GM12891 (cell line): ENCODE results near the gene RPS21.

Source experiments
- DNase-seq: peaks from one replicate; pipeline ENCODE4 v3.0.0; 2011; ENCODE audit warnings: low spot score; ENCODE audit not compliant: insufficient read length
- FAIRE-seq: peaks from 2 replicates; lab custom pipeline; 2011; peaks lifted over from hg19 to GRCh38; lab: Jason Lieb, UNC
- PAX5 ChIP-seq: IDR thresholded peaks from 2 replicates; pipeline ENCODE4 v1.6.1; 2011; ENCODE audit warnings: low read length, moderate library complexity, mild to moderate bottlenecking; ENCODE audit not compliant: insufficient read depth, severe bottlenecking
- POLR2A ChIP-seq: IDR thresholded peaks from 2 replicates; pipeline ENCODE4 v1.6.1; 2011; ENCODE audit warnings: low read depth, low read length, control low read depth
- POLR2AphosphoS5 ChIP-seq: IDR thresholded peaks from 2 replicates; pipeline ENCODE4 v1.6.1; 2011; ENCODE audit warnings: low read depth, low read length, control low read depth
- POU2F2 ChIP-seq: IDR thresholded peaks from 2 replicates; pipeline ENCODE4 v1.6.1; 2011; ENCODE audit warnings: low read depth, mild to moderate bottlenecking, control low read depth, low read length, moderate library complexity
- SPI1 ChIP-seq: IDR thresholded peaks from 2 replicates; pipeline ENCODE4 v1.6.1; 2011; ENCODE audit warnings: low read depth, low read length, control low read depth
- TAF1 ChIP-seq: IDR thresholded peaks from 2 replicates; pipeline ENCODE4 v1.6.1; 2011; ENCODE audit warnings: low read depth, low read length, control low read depth

The RPS21 gene

DNA sequence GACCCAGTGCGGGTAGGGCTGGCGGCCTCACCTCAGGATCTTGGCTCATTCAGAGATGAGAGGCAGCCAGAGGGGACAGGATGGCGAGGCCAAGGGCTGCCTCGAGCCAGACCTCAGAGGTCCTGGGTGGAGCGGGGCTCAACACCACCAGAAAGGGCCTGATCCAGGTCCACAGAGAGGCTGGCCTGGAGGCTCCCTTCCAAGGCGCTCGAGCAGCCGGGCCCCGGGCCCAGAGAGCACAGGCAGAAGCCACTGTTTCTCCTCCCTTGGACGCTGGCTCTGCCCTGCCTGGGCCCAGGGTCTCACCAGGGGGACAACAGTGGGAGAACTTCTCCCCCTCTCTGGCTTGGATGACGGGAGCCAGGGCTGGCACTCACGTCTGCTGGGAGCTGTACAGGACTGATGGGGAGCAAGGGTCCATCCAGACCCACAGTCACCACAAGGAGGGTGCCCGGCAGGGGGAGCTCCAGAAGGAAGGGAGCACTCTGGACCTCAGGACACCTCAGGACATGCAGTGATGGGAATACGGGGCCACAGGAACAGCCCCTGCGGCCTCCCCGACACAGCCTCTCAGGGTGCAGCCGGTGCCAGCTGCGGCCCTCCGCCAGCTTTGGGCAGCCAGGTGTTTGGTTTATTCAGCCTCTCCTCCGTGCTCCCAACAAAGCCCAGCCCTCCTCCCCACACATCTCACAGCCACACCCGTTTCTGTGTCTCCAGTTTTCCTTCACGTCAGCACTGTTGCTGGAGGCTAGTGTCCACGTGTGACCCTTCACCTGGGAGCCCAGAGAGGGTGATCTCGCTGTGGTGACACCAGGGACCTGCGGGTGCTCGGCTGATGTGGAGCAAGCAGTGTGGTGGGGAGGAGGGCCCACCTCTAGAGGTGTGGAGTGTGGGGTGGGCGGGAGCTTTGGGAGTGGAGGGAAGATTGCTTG lies 8.7 kb downstream of the RPS21 start:
- FAIRE-seq (no peak), DNase-seq (no peak)
- no peak for TF ChIP-seq SPI1
- TF ChIP-seq TAF1: no peak
- no peak for TF ChIP-seq PAX5
- no peak for TF ChIP-seq POLR2A
- no peak for TF ChIP-seq POU2F2
- no peak for TF ChIP-seq POLR2AphosphoS5

DNA sequence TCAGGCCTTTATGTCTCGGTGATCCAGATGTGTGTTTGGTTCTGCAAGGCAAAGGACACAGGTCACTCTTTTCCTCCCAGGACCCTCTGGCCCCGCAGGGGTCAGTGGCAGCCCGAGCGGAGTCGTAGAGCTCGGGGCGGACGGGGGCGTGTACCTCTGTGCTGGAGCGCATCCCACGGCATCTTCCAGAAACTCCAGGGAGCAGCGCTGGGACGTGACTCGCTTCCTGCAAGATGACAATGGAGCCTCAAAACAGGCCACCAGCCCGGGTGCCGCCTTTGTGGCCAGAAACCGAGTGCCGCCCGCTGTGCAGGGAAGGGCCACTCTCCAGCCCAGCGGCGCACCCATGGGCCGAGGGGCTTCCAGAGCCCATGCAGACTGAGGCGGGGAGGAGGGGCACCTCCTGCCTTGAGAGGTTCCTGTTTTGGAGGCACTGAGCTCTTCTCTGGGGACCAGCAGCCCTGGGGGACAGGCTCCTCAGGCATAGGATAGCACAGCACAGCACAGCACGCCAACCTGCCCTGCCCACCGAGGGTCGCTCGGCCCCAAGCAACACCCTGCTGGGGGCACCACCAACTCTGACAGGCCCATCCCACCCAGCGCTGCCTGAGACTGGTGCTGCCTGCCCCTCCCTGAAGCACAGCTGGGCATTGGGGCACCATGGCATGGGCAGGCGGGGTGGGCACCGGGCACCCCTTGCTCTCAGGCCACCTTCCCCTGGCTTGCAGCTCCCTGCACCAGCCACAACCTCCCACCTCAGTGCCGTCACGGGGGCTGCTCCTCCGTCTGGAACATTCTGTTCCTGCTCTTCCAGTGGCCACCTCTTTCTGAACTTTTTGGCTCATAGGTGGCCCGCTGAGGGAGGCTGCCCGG lies 9.7 kb downstream of the RPS21 start:
- no peak for DNase-seq

GRCh38 chr20:62398120-62398821 lies 11.4 kb downstream of the RPS21 start:
- DNase-seq: no peak
- no peak for FAIRE-seq
- TF ChIP-seq POLR2AphosphoS5: no peak
- no peak for TF ChIP-seq POU2F2
- no peak for TF ChIP-seq TAF1
- no peak for TF ChIP-seq POLR2A
- TF ChIP-seq SPI1: no peak
- TF ChIP-seq PAX5: no peak

More for the DNA sequence above, 9.7 kb downstream of the RPS21 start:
- TF ChIP-seq SPI1 (no peak), PAX5 (no peak), TAF1 (no peak), POLR2A (no peak), POU2F2 (no peak), POLR2AphosphoS5 (no peak)
- no peak for FAIRE-seq

DNA sequence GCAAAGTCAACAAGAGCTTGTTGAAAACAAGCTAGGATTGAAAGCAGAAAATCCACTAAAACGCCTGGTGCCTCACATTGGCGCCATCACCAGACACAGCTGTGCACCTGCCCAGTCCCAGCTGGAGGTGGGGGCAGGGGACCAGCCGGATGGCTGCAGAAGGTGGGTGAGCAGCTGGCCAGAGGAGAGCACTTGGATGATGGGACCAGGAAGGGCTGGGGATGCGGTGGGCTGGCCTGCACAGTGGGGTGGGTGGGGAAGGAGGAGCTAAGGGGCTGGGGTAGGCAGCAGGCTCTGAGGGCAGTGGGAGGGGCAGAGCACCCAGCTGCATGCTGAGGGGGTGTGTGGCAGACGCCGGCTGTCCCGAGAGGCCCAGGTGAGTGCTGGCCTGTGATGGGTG lies 13.1 kb downstream of the RPS21 start:
- DNase-seq (no peak), FAIRE-seq (no peak)

GRCh38 chr20:62400541-62400940 lies 13.6 kb downstream of the RPS21 start:
- no peak for FAIRE-seq
- no peak for TF ChIP-seq POLR2AphosphoS5
- TF ChIP-seq PAX5: no peak
- no peak for TF ChIP-seq TAF1
- no peak for TF ChIP-seq SPI1
- no peak for TF ChIP-seq POU2F2
- no peak for TF ChIP-seq POLR2A

More for the DNA sequence above, 13.1 kb downstream of the RPS21 start:
- TF ChIP-seq TAF1 (no peak), POLR2AphosphoS5 (no peak), POLR2A (no peak), POU2F2 (no peak), SPI1 (no peak), PAX5 (no peak)

DNA sequence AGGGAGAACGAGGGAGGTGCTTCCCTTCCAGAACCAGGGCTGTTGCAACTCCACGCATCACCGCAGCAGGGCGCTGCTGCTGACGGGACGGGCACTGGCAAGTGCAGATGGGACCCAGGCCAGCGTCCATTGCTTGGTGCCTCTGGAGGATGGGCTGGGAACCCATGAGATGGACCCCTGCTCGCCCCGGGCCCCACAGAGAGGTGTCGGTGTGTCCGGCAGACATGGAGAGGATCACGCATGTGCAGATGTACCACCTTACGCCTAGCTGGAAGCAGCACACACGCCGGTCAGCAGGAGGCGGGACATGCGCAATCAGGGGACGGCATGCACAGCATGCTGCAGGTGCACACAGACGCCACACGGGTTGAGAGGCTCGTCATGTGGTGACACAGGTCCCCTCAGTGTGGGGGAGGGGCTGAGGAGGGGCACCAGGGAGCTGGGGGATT lies 14.5 kb downstream of the RPS21 start:
- DNase-seq: no peak
- no peak for FAIRE-seq
- TF ChIP-seq POLR2A (no peak), POU2F2 (no peak), SPI1 (no peak), POLR2AphosphoS5 (no peak), TAF1 (no peak), PAX5 (no peak)

More at GRCh38 chr20:62400541-62400940, 13.6 kb downstream of the RPS21 start:
- no peak for DNase-seq

DNA sequence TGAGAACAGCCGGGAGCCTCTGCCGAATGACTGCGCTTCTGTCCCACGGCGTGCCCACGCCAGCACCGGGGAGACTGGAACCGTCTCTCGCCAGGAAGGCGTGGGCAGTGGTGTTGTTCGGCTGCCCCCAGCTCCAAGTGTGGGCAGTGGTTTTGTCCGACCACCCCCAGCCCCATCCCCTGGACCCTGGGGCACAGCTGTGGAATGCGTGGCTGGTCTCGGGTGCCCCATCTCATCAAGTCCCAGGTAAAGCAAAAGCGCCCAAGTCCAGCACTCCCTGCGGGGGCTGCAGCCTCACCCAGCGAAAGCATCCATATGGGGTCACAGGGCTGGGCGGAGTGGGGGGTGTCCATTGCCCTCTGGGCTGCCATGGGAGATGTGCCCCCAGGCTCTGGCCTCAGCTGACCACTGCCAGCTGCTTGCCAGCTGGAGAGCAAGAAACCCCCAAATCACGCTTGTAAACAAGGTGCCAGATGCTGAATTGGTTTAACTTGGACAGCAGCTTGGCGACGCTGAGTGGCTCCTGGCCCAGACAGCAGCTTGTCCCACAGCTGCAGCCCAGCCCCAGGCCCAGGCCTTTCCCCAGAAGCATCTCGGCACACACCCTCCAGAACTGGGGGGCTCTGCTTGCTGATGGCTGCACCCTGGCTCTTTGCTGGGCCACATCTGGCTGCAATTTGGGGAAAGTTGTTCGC lies 15.7 kb downstream of the RPS21 start:
- no peak for DNase-seq
- TF ChIP-seq SPI1: no peak
- no peak for TF ChIP-seq TAF1
- TF ChIP-seq POLR2AphosphoS5: no peak
- TF ChIP-seq POLR2A: no peak
- TF ChIP-seq POU2F2: no peak
- no peak for TF ChIP-seq PAX5
- no peak for FAIRE-seq

DNA sequence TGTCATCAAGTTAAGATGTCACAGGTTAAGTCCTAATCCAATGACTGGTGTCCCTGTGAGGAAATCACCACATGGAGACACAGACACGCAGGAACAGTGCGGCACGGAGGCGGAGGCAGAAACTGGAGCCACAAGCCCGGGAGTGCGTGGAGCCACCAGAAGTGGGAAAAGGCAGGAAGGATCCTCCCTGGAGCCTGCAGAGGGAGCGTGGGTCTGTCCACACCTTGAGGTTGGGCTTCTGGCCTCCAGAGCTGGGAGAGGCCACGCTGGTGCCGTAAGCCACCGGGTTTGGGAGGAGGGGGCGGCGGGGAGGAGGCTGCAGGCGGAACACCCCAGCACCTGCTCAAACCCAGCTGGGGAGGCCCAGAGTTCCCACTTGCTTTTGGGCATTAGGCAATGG lies 16.4 kb downstream of the RPS21 start:
- TF ChIP-seq POLR2A (no peak), TAF1 (no peak)
- FAIRE-seq (no peak), DNase-seq (no peak)
